ENCODE results near the gene QSOX1.

Gene QSOX1

GRCh38 chr1:180213401-180214170 is 58.9 kb downstream of the QSOX1 start:
- DNase-seq (ENCODE audit: low read depth): no peak

GRCh38 chr1:180215856-180216625 is 61.4 kb downstream of the QSOX1 start:
- no peak for DNase-seq (ENCODE audit: low read depth)

- DNase-seq (ENCODE audit: low read depth): no peak
Measured at GRCh38 chr1:180217006-180217405, 62.3 kb downstream of the QSOX1 start.

GRCh38 chr1:180218806-180219765 is 64.4 kb downstream of the QSOX1 start:
- no peak for DNase-seq (ENCODE audit: low read depth)

GRCh38 chr1:180219776-180220175 is 65.1 kb downstream of the QSOX1 start:
- DNase-seq (ENCODE audit: low read depth): no peak

GRCh38 chr1:180221462-180221861 is 66.8 kb downstream of the QSOX1 start:
- no peak for DNase-seq (ENCODE audit: low read depth)

- DNase-seq (ENCODE audit: low read depth): no peak
Measured at GRCh38 chr1:180224902-180225301, 70.2 kb downstream of the QSOX1 start.

GRCh38 chr1:180225403-180225802 is 70.7 kb downstream of the QSOX1 start:
- no peak for DNase-seq (ENCODE audit: low read depth)

- DNase-seq (ENCODE audit: low read depth): no peak
Measured at GRCh38 chr1:180227861-180228647, 73.4 kb downstream of the QSOX1 start.

GRCh38 chr1:180228648-180229482 is 74.2 kb downstream of the QSOX1 start:
- no peak for DNase-seq (ENCODE audit: low read depth)

GRCh38 chr1:180229483-180230415 is 75.1 kb downstream of the QSOX1 start, which contains the start of gene LHX4:
LHX4 (plus strand) TSS chr1:180230264; CDS start chr1:180230530, 266 bp downstream.
- no peak for DNase-seq (ENCODE audit: low read depth)

GRCh38 chr1:180230416-180230790 is 75.7 kb downstream of the QSOX1 start:
- DNase-seq (ENCODE audit: low read depth): no peak

GRCh38 chr1:180230791-180231505 is 76.3 kb downstream of the QSOX1 start:
- no peak for DNase-seq (ENCODE audit: low read depth)

- DNase-seq (ENCODE audit: low read depth): no peak
Measured at GRCh38 chr1:180231506-180231921, 76.8 kb downstream of the QSOX1 start.

GRCh38 chr1:180231936-180232335 is 77.3 kb downstream of the QSOX1 start:
- no peak for DNase-seq (ENCODE audit: low read depth)

- DNase-seq (ENCODE audit: low read depth): no peak
Measured at GRCh38 chr1:180232521-180233043, 77.9 kb downstream of the QSOX1 start.

- no peak for DNase-seq (ENCODE audit: low read depth)
Measured at GRCh38 chr1:180233191-180234011, 78.7 kb downstream of the QSOX1 start.
